HepG2 (cell line): ENCODE measurements around the gene SEC24A. TPM values are rescaled to one million over a fixed set of nuclear protein-coding genes. Genes with fewer than 3 reads are reported as not detected.

ENCODE experiments used
- AGO1 ChIP-seq: fragments of 200-400 bp; formaldehyde crosslinking; IDR thresholded peaks from 2 replicates; pipeline ENCODE4 v1.6.1; 2017; ENCODE audit warnings: mild to moderate bottlenecking, low read depth, low read length, moderate library complexity; ENCODE audit not compliant: poor library complexity, severe bottlenecking
- AKNA ChIP-seq: sonication (generic); formaldehyde crosslinking; IDR thresholded peaks from 2 replicates; pipeline ENCODE4 v1.4.0; 2020; ENCODE audit warnings: missing genetic modification reagents, borderline replicate concordance
- KDM3A ChIP-seq: IDR thresholded peaks from 2 replicates; pipeline ENCODE4 v1.6.1; 2018; ENCODE audit warnings: low read depth, missing compliant biosample characterization
- MTERF4 ChIP-seq: sonication (generic); formaldehyde crosslinking; IDR thresholded peaks from 2 replicates; pipeline ENCODE4 v1.8.0; 2023; ENCODE audit warnings: mild to moderate bottlenecking, missing genetic modification reagents
- TP53 ChIP-seq: sonication (generic); formaldehyde crosslinking; conservative IDR thresholded peaks from 2 replicates; pipeline ENCODE4 v1.4.0; 2020; ENCODE audit warnings: missing genetic modification reagents
- YEATS2 ChIP-seq: sonication (generic); formaldehyde crosslinking; IDR thresholded peaks from 2 replicates; pipeline ENCODE4 v1.4.0; 2020; ENCODE audit warnings: missing genetic modification reagents, borderline replicate concordance
- ZNF24 ChIP-seq: fragments of 450-650 bp; IDR thresholded peaks from 2 replicates; pipeline ENCODE4 v1.6.1; 2017; ENCODE audit warnings: antibody characterized with exemption, mild to moderate bottlenecking
- ZNF407 ChIP-seq: sonication (generic); formaldehyde crosslinking; IDR thresholded peaks from one replicate; pipeline ENCODE4 v1.5.1; 2020; ENCODE audit warnings: mild to moderate bottlenecking, missing genetic modification reagents; ENCODE audit errors: not compliant biosample characterization
- ZNF543 ChIP-seq: sonication (generic); formaldehyde crosslinking; IDR thresholded peaks from 2 replicates; pipeline ENCODE4 v1.4.0; 2020; ENCODE audit warnings: mild to moderate bottlenecking, missing genetic modification reagents
- ZNF790 ChIP-seq: sonication (generic); formaldehyde crosslinking; IDR thresholded peaks from 2 replicates; pipeline ENCODE4 v1.8.0; 2022; ENCODE audit warnings: missing genetic modification reagents, mild to moderate bottlenecking, borderline replicate concordance
- polyA plus RNA-seq, 8 experiments: library from polyadenylated mRNA; depleted of rRNA in 3 of 8; stranded (reverse) in 7 of 8; unstranded in 1 of 8; fragments of >200 nt; fragmentation: Illumina TruSeq in 4 of 8; extraction: Trizol in 4 of 8; gene quantifications; 2 replicates each; pipeline versions ENCODE4 v1.2.1 to v1.2.3, GENCODE V29; 2011 to 2016; ENCODE audit warnings: low read depth in 4 of 8, missing spikeins in 1 of 8, mixed read lengths in 1 of 8; ENCODE audit not compliant: insufficient read depth in 1 of 8
- total RNA-seq, 5 experiments: library from RNA; depleted of rRNA; stranded (reverse); fragments of >200 nt; fragmentation: Illumina TruSeq; extraction: Trizol; gene quantifications; 2 replicates each; pipeline ENCODE4 v1.2.3, GENCODE V29; 2016; ENCODE audit warnings: low read depth in 1 of 5

Gene SEC24A
- total and polyA plus RNA-seq, 2 of the 13 experiments (the other 11 are each of a cell fraction or from before 2014, with no cell fraction given), result 30.5 to 56.8 TPM

- TF ChIP-seq AKNA (no peak), AGO1 (peak; percentile 53), KDM3A (CRISPR knock-in tag) (peak; percentile 94), ZNF407 (CRISPR knock-in tag) (peak; percentile 82), MTERF4 (CRISPR knock-in tag) (0 out of 2 replicates have a peak, but pooled peaks have one; percentile 78), YEATS2 (CRISPR knock-in tag) (peak; percentile 97), TP53 (CRISPR knock-in tag) (peak; percentile 89), ZNF790 (peak; percentile 97), ZNF543 (CRISPR knock-in tag) (peak; percentile 89), ZNF24 (no peak)
Observed at GRCh38 chr5:134758504-134759341, 110.1 kb downstream of the SEC24A start, which contains the start of gene DDX46 (continued).
